ENCODE data around the gene EXOC3. TPM values are rescaled to one million over a fixed set of nuclear protein-coding genes. Genes with fewer than 3 reads are reported as not detected.
"Not testable (repeated sequence)": the region's sequence is repeated elsewhere in the genome, so short reads cannot be mapped to it uniquely, and the experiment has no call there.

EXOC3 gene
- total RNA-seq, 1 donor from 2014 or later: 43.3 TPM

- H3K36me3 Mint-ChIP-seq (ENCODE audit: low read depth): no peaks in the 10 kb centered on the region
- no peak overlapping the region for H3K27ac Mint-ChIP-seq (ENCODE audit: unreplicated experiment)
- H3K4me3 Mint-ChIP-seq (ENCODE audit: unreplicated experiment): no peak overlapping the region
- no peaks in the 10 kb centered on the region for H3K4me1 Mint-ChIP-seq (ENCODE audit: low read depth)
- no peak for TF ChIP-seq CTCF (IDR thresholded peaks at IDR 0.05)
- H3K9me3 Mint-ChIP-seq (ENCODE audit: low read depth): no peaks in the 10 kb centered on the region
- no peaks in the 10 kb centered on the region for H3K27me3 Mint-ChIP-seq (ENCODE audit: low read depth)
- no peak for DNase-seq (ENCODE audit: low spot score)
These were observed 40.0 kb downstream of the EXOC3 start for GRCh38 chr5:483011-483410.

GRCh38 chr5:483434-484140 lies 40.6 kb downstream of the EXOC3 start:
- DNase-seq (ENCODE audit: low spot score): no peak
- no peaks in the 10 kb centered on the region for H3K4me1 Mint-ChIP-seq (ENCODE audit: low read depth)
- no peaks in the 10 kb centered on the region for H3K9me3 Mint-ChIP-seq (ENCODE audit: low read depth)
- no peak for TF ChIP-seq CTCF (IDR thresholded peaks at IDR 0.05)
- no peak overlapping the region for H3K4me3 Mint-ChIP-seq (ENCODE audit: unreplicated experiment)
- no peaks in the 10 kb centered on the region for H3K36me3 Mint-ChIP-seq (ENCODE audit: low read depth)
- no peak overlapping the region for H3K27ac Mint-ChIP-seq (ENCODE audit: unreplicated experiment)
- H3K27me3 Mint-ChIP-seq (ENCODE audit: low read depth): no peaks in the 10 kb centered on the region

DNA sequence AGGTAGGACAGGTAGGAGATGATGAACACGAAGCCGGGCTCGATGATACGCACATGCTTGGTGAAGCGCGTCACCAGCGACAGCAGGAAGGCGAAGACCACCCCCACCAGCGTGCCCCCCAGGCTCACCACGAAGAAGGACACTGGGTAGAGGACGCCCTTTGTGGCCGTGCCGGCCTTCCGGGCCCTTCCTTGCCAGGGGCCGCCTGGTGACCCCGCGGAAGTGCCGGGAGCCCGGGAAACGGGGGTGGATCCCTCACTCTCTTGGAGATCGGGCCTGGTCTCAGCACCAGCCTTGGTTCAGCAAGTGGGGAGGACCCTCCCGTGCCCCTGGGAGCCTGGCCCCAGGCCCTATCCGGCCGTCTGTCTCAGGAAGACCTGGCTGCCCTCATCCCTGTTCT lies 41.6 kb downstream of the EXOC3 start:
- Mint-ChIP-seq H3K4me3 (ENCODE audit: unreplicated experiment) (no peak overlapping the region), H3K9me3 (ENCODE audit: low read depth) (no peaks in the 10 kb centered on the region), H3K27me3 (ENCODE audit: low read depth) (no peaks in the 10 kb centered on the region), H3K27ac (ENCODE audit: unreplicated experiment) (no peak overlapping the region), H3K36me3 (ENCODE audit: low read depth) (no peaks in the 10 kb centered on the region), H3K4me1 (ENCODE audit: low read depth) (no peaks in the 10 kb centered on the region)
- no peak for DNase-seq (ENCODE audit: low spot score)
- no peak for TF ChIP-seq CTCF (IDR thresholded peaks at IDR 0.05)

- H3K4me3 Mint-ChIP-seq (ENCODE audit: unreplicated experiment): no peak overlapping the region
- H3K4me1 Mint-ChIP-seq (ENCODE audit: low read depth): no peaks in the 10 kb centered on the region
- H3K27me3 Mint-ChIP-seq (ENCODE audit: low read depth): no peaks in the 10 kb centered on the region
- H3K9me3 Mint-ChIP-seq (ENCODE audit: low read depth): no peaks in the 10 kb centered on the region
- H3K36me3 Mint-ChIP-seq (ENCODE audit: low read depth): no peaks in the 10 kb centered on the region
- TF ChIP-seq CTCF (IDR thresholded peaks at IDR 0.05): no peak
- H3K27ac Mint-ChIP-seq (ENCODE audit: unreplicated experiment): no peak overlapping the region
- no peak for DNase-seq (ENCODE audit: low spot score)
These were observed 42.4 kb downstream of the EXOC3 start for GRCh38 chr5:485113-485945.

- no peak for TF ChIP-seq CTCF (IDR thresholded peaks at IDR 0.05)
- Mint-ChIP-seq H3K36me3 (ENCODE audit: low read depth) (no peaks in the 10 kb centered on the region), H3K4me1 (ENCODE audit: low read depth) (no peaks in the 10 kb centered on the region), H3K27ac (ENCODE audit: unreplicated experiment) (no peak overlapping the region), H3K4me3 (ENCODE audit: unreplicated experiment) (no peak overlapping the region), H3K9me3 (ENCODE audit: low read depth) (no peaks in the 10 kb centered on the region), H3K27me3 (ENCODE audit: low read depth) (no peaks in the 10 kb centered on the region)
- DNase-seq (ENCODE audit: low spot score): no peak
These were observed 43.0 kb downstream of the EXOC3 start for GRCh38 chr5:485946-486491.

GRCh38 chr5:486597-486996 lies 43.6 kb downstream of the EXOC3 start:
- not testable (repeated sequence) for H3K9me3 Mint-ChIP-seq (ENCODE audit: low read depth)

More at GRCh38 chr5:486597-486996, 43.6 kb downstream of the EXOC3 start:
- not testable (repeated sequence) for H3K4me1 Mint-ChIP-seq (ENCODE audit: low read depth); DNase-seq (ENCODE audit: low spot score); H3K36me3 Mint-ChIP-seq (ENCODE audit: low read depth); H3K27ac Mint-ChIP-seq (ENCODE audit: unreplicated experiment); H3K27me3 Mint-ChIP-seq (ENCODE audit: low read depth); H3K4me3 Mint-ChIP-seq (ENCODE audit: unreplicated experiment)
